Ovary (tissue), 3 donors: ENCODE results near the gene BABAM2.

Experiments
- CTCF ChIP-seq, 3 donors: fragments of 450-650 bp in 2 of 3; fragments of 200-600 bp in 1 of 3; IDR thresholded peaks; one replicate each; pipeline versions ENCODE4 v1.5.1 to v1.8.0; 2016 to 2022; ENCODE audit warnings: antibody characterized with exemption in 3 of 3, mild to moderate bottlenecking in 1 of 3
- POLR2A ChIP-seq: fragments of 450-650 bp; IDR thresholded peaks from one replicate; pipeline ENCODE4 v1.6.1; 2017; ENCODE audit warnings: antibody characterized with exemption, mild to moderate bottlenecking, moderate library complexity
- donor health status: DM: no; HTN: no; CAD: no.

GRCh38 chr2:28030600-28030999 is 140.1 kb downstream of the BABAM2 start:
- TF ChIP-seq POLR2A (no peak), CTCF (IDR thresholded peaks at IDR 0.05) (no peak)
